HG03025 (cell line): ENCODE results near the gene ATP6V0B.

Experiments
- ATAC-seq: cut with Tn5 transposase; IDR thresholded peaks from one replicate; pipeline ENCODE4 v1.9.1; 2021; ENCODE audit warnings: mild to moderate bottlenecking, moderate library complexity; ENCODE audit not compliant: unreplicated experiment, low FRiP score

Gene ATP6V0B

DNA sequence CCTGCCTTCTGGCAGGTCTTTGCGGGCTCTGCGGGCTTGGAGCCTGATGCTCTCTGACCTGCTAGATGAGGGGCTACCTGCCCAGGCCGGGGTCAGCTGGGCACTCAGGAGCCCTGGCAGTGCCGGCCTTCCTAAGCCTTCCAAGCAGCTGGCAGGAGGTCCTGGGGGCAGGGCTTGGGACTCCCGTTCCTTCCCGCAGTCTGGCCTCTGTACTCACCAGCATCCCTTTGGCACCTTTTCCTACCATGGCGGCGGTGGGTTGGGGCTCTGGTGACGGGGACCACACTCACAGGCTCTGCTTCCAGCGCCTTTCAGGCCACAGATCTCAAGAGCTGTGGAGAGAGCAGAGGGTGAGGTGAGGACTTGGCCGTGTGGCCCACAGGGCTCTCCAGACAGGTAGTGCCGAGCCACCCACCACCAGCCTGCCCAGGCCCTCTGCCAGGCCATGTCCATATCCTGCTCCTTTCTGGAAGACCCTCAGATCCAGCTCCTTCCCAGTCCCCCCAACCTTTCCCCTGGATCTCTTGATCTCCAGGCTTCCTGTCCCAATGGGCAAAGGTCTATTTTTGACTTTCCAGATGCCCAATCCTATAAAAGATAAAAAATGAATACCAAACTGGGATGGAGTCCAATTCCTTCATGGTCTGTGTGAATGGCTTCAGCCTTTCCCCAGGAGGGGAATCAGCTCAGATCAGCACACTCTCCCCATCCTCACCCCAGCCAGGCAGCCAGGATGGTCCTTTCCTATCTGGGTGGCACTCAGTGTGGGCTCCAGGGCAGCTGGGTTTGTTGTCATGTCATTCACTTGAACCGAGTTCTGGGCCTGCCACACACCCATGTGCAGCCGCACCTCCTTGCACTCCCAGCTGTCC, 49.5 kb downstream of the ATP6V0B start:
- no peak for ATAC-seq

DNA sequence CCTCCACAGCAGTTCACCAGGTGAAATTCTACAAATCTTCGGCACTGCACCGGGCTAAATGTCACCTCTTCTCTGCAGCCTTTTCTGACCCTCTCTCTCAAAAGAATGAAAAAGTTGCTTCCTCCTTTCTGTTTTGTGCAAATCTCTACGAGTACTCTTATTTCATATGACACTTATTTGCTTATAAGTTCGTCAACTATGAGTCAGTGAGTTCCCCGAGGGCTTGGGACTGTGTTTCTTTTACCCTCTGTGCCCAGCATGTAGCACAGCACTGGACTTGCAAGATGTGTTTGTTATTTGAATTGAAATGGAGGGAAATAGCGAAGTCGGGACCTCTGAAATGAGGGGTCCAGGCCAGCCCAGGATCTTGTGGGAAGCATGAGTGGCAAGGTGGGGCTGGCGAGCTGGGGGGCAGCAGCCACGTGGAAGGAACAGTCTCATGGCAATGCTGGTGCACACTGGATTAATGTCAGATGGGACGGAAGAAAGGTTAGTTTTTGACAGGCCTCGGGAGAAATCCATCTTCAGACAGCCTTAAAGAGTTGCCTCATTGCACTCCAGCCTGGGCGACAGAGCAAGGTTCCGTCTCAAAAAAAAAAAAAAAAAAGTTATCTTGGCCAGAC, 50.3 kb downstream of the ATP6V0B start:
- no peak for ATAC-seq

DNA sequence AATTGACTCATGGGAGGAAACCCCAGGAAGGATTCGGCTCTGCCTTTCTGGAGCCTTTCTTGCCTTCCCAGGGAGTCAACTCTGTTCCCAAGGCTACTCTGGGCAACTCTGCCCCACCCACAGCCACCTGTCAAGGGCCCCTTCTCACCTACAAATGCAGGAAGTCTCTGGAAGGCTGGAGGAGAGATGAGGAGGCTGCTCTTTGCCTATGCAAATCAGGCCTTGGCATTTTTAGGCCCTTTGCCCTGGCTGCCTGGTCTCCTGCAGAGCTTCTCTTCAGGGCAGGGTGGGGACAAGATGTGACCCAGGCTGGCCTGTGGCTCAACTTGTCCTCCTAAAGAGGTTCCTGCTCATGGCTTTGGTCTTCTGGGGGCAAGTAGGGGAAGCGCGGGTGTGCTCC, 51.1 kb downstream of the ATP6V0B start:
- no peak for ATAC-seq

GRCh38 chr1:44027320-44027719, 52.6 kb downstream of the ATP6V0B start:
- ATAC-seq: no peak
